HepG2 (cell line): Measurements from ENCODE around the gene SLC13A3. TPM values are rescaled to one million over a fixed set of nuclear protein-coding genes. Genes with fewer than 3 reads are reported as not detected.

Source experiments
- ATF2 ChIP-seq: sonication (generic); formaldehyde crosslinking; IDR thresholded peaks from 2 replicates; pipeline ENCODE4 v1.4.0; 2020; ENCODE audit warnings: missing genetic modification reagents
- CERS6 ChIP-seq: sonication (generic); formaldehyde crosslinking; IDR thresholded peaks from 2 replicates; pipeline ENCODE4 v1.5.0; 2020; ENCODE audit warnings: missing genetic modification reagents
- CHCHD3 ChIP-seq: sonication (generic); formaldehyde crosslinking; IDR thresholded peaks from 2 replicates; pipeline ENCODE4 v1.8.0; 2022; ENCODE audit warnings: mild to moderate bottlenecking, missing genetic modification reagents, moderate library complexity
- DMAP1 ChIP-seq: IDR thresholded peaks from 2 replicates; pipeline ENCODE4 v1.6.1; 2016
- E2F5 ChIP-seq: sonication (generic); formaldehyde crosslinking; conservative IDR thresholded peaks from 2 replicates; pipeline ENCODE4 v1.4.0; 2020; ENCODE audit warnings: missing genetic modification reagents
- KAT2B ChIP-seq: fragments of 150-350 bp; IDR thresholded peaks from 2 replicates; pipeline ENCODE4 v1.6.1; 2014; ENCODE audit warnings: low read depth, low read length, borderline replicate concordance
- KLF13 ChIP-seq: sonication (generic); formaldehyde crosslinking; IDR thresholded peaks from 2 replicates; pipeline ENCODE4 v1.4.0; 2020; ENCODE audit warnings: mild to moderate bottlenecking, missing genetic modification reagents
- MTERF4 ChIP-seq: sonication (generic); formaldehyde crosslinking; IDR thresholded peaks from 2 replicates; pipeline ENCODE4 v1.8.0; 2023; ENCODE audit warnings: mild to moderate bottlenecking, missing genetic modification reagents
- MTF2 ChIP-seq: sonication (generic); formaldehyde crosslinking; IDR thresholded peaks from 2 replicates; pipeline ENCODE4 v1.5.0; 2020; ENCODE audit warnings: missing genetic modification reagents, borderline replicate concordance
- NR2F1 ChIP-seq, 2 experiments: fragments of 450-650 bp in 1 of 2; formaldehyde crosslinking in 1 of 2; IDR thresholded peaks; 2 replicates each; pipeline versions ENCODE4 v1.5.0 to v1.6.1; 2016 to 2020; ENCODE audit warnings: mild to moderate bottlenecking in 1 of 2, missing compliant biosample characterization in 1 of 2, missing genetic modification reagents in 1 of 2, moderate library complexity in 1 of 2
- POLR2G ChIP-seq: fragments of 200-400 bp; formaldehyde crosslinking; IDR thresholded peaks from 2 replicates; pipeline ENCODE4 v1.6.1; 2018; ENCODE audit warnings: mild to moderate bottlenecking, low read depth, low read length, moderate library complexity
- RBM22 ChIP-seq: fragments of 200-400 bp; formaldehyde crosslinking; optimal IDR thresholded peaks from 2 replicates; pipeline ENCODE3; 2017; ENCODE audit warnings: mild to moderate bottlenecking, low read length, moderate library complexity
- REPIN1 ChIP-seq: sonication (generic); formaldehyde crosslinking; IDR thresholded peaks from 2 replicates; pipeline ENCODE4 v1.8.0; 2022; ENCODE audit warnings: missing genetic modification reagents, low read depth, mild to moderate bottlenecking, borderline replicate concordance
- U2AF2 ChIP-seq: fragments of 200-400 bp; formaldehyde crosslinking; IDR thresholded peaks from 2 replicates; pipeline ENCODE4 v1.6.1; 2017; ENCODE audit warnings: low read depth, mild to moderate bottlenecking, low read length
- ZMAT3 ChIP-seq: sonication (generic); formaldehyde crosslinking; conservative IDR thresholded peaks from 2 replicates; pipeline ENCODE4 v1.7.0; 2021; ENCODE audit warnings: missing genetic modification reagents
- ZNF121 ChIP-seq: sonication (generic); formaldehyde crosslinking; IDR thresholded peaks from 2 replicates; pipeline ENCODE4 v1.5.0; 2020; ENCODE audit warnings: mild to moderate bottlenecking, missing genetic modification reagents
- ZNF124 ChIP-seq: sonication (generic); formaldehyde crosslinking; IDR thresholded peaks from 2 replicates; pipeline ENCODE4 v1.4.0; 2020; ENCODE audit warnings: missing genetic modification reagents
- ZNF337 ChIP-seq: sonication (generic); formaldehyde crosslinking; IDR thresholded peaks from 2 replicates; pipeline ENCODE4 v1.5.1; 2020; ENCODE audit warnings: missing genetic modification reagents, low read depth, mild to moderate bottlenecking, borderline replicate concordance
- ZNF512B ChIP-seq: sonication (generic); formaldehyde crosslinking; IDR thresholded peaks from 2 replicates; pipeline ENCODE4 v1.5.1; 2020; ENCODE audit warnings: missing genetic modification reagents, mild to moderate bottlenecking, borderline replicate concordance
- ZNF530 ChIP-seq: sonication (generic); formaldehyde crosslinking; IDR thresholded peaks from 2 replicates; pipeline ENCODE4 v1.5.0; 2020; ENCODE audit warnings: low read depth, mild to moderate bottlenecking, missing genetic modification reagents
- ZNF749 ChIP-seq: sonication (generic); formaldehyde crosslinking; IDR thresholded peaks from 2 replicates; pipeline ENCODE4 v1.8.0; 2022; ENCODE audit warnings: mild to moderate bottlenecking, missing genetic modification reagents, moderate library complexity, borderline replicate concordance
- ZNF775 ChIP-seq: sonication (generic); formaldehyde crosslinking; IDR thresholded peaks from 2 replicates; pipeline ENCODE4 v1.4.0; 2020; ENCODE audit warnings: missing genetic modification reagents, mild to moderate bottlenecking, moderate library complexity, borderline replicate concordance
- polyA plus RNA-seq, 8 experiments: library from polyadenylated mRNA; depleted of rRNA in 3 of 8; stranded (reverse) in 7 of 8; unstranded in 1 of 8; fragments of >200 nt; fragmentation: Illumina TruSeq in 4 of 8; extraction: Trizol in 4 of 8; gene quantifications; 2 replicates each; pipeline versions ENCODE4 v1.2.1 to v1.2.3, GENCODE V29; 2011 to 2016; ENCODE audit warnings: low read depth in 4 of 8, missing spikeins in 1 of 8, mixed read lengths in 1 of 8; ENCODE audit not compliant: insufficient read depth in 1 of 8
- total RNA-seq, 5 experiments: library from RNA; depleted of rRNA; stranded (reverse); fragments of >200 nt; fragmentation: Illumina TruSeq; extraction: Trizol; gene quantifications; 2 replicates each; pipeline ENCODE4 v1.2.3, GENCODE V29; 2016; ENCODE audit warnings: low read depth in 1 of 5

The SLC13A3 gene
- total and polyA plus RNA-seq, 2 of the 13 experiments (the other 11 are each of a cell fraction or from before 2014, with no cell fraction given) = 66.5 to 76.0 TPM

- TF ChIP-seq RBM22 (no peak), DMAP1 (CRISPR knock-in tag) (no peak), ZMAT3 (CRISPR knock-in tag) (no peak), ZNF749 (no peak; the same call in 1 of the 2 replicates), MTF2 (no peak), ZNF337 (CRISPR knock-in tag) (peak; percentile 27), ZNF775 (peak; percentile 57; the same call in 1 of the 2 replicates), NR2F1 (CRISPR knock-in tag; IDR thresholded peaks at IDR 0.05) (no peak), MTERF4 (CRISPR knock-in tag) (no peak), ATF2 (CRISPR knock-in tag) (no peak), ZNF512B (no peak), ZNF124 (no peak), KAT2B (no peak), REPIN1 (CRISPR knock-in tag) (no peak; the same call in 1 of the 2 replicates), CHCHD3 (no peak; the same call in 1 of the 2 replicates), ZNF530 (no peak), KLF13 (CRISPR knock-in tag) (no peak), POLR2G (no peak), U2AF2 (no peak), ZNF121 (no peak), E2F5 (CRISPR knock-in tag) (no peak), CERS6 (CRISPR knock-in tag) (no peak)
These were observed 37.2 kb upstream of the SLC13A3 start (continued) for GRCh38 chr20:46688151-46689081.
